RPMI8226 (cell line): ENCODE measurements around the gene SALL4.
"Not testable (repeated sequence)": the region's sequence is repeated elsewhere in the genome, so short reads cannot be mapped to it uniquely, and the experiment has no call there.

ENCODE experiments used
- DNase-seq: peaks from one replicate; pipeline ENCODE4 v3.0.0-alpha.2; 2015

The SALL4 gene

DNA sequence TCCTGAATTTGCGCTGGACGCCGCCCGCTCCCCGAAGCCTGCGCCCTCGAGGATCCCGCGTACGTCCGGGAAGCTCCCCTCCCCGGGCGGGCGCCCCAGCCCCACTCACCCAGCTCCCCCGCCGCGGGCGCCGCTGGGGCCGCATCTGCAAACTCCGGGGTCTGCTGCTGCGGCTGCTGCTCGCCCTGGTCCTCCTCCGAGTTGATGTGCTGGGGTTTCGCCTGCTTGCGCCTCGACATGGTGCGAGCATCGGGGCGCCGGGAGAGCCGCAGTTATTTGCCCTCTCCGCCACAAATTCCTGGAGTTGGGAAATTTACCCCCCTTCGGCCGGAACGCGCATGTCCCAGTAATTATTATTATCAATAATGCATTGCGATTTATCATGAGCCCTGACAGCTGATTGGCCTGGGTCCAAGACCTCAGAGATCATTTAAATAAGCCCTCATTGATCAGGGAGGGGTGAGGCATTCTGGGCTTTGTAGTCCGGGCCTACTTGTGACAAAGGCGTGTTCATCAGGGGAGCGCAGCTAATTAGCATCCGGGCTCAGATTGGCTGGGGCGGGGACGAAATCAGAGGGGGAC, at the start of gene SALL4:
SALL4 (minus strand) TSS at position 352 of the 582 bp plus-strand sequence; CDS start at position 239, 113 bp downstream.
- DNase-seq, result no peak

DNA sequence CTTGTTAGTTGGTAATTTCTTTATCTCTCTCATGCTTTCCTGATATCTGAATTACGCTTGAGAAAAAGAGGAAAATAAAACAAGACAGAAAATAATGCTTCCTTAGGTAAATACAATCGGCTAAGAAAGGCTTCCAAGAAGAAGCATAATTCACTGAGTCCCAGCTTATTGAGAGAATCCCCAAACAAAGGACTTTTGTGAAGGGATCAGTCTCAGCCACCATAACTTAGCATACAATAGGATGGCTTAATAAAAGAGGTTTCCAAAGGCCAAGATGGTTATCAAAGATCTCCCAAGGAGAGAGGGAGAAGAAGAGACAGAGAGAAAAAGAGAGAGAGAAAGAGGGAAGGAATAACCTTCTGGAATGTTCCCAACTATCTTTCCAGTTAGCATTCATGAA, 46.0 kb upstream of the SALL4 start:
- DNase-seq, result no peak

GRCh38 chr20:51840865-51841264, 38.5 kb upstream of the SALL4 start:
- DNase-seq, result no peak

DNA sequence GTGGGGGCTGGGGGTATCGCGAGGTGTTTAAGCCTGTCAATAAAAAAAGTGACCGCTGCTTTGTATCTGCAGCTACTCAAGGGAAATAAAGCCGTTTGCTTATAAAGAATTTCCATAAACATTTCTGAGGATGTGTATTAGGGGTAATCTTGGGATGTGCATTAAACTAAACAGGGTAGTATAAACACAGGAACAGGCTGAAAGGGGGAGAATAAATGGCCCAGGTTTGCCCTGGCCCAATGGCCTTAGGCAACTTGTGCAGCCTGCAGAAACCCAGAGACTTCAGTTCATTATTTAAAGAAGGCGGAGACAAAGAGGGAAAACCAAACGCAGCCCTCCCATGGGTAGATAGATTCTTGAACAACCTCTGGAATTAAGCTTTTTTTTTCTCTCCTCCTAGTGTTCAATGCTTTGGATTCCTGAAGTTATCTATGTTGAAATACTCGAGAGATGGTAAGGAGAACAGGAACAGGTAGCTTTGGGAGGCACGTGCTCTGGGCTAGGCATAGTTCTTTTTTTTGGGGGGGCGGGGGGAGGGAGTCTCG, 35.6 kb upstream of the SALL4 start:
- DNase-seq, result no peak

- no peak for DNase-seq
Measured at GRCh38 chr20:51837436-51837835, 35.1 kb upstream of the SALL4 start.

DNA sequence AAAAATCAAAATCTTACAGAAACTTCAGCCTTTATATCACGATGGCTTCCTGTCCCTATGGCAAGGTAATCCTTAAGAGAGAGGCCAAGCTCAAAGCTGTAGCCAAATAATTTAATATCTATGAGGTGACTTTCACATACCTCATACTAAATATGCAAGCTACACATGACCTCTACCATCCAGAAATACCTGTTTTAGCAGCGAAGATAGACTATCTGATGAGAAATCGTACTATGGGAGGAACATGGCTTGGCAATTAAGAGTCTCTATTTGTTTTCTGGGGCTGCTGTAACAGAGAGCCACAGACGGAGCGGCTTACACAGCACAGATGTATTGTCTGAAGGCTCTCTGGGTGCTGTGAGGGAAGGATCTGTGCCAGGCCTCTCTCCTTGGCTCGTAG, 31.0 kb upstream of the SALL4 start:
- no peak for DNase-seq

DNA sequence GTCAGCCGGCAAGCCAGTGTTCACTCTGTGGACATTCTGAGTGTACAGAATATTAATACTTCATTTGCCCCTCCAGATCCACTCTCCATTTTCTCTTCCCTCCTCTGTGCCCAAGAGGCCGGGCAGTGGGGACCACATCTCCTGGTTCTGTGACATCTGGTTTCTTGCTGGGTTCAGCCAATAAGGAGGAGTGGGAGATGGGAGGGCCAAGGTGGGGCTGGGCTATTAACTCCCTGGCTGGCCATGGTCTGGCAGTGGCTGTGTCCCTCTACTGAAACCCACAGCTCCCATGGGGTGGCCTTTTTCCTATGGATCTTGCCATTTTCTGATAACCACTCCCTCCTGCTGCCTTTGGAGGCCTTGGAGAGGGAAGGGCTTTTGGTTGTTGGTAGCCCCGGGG, 30.0 kb upstream of the SALL4 start:
- DNase-seq, result no peak

DNA sequence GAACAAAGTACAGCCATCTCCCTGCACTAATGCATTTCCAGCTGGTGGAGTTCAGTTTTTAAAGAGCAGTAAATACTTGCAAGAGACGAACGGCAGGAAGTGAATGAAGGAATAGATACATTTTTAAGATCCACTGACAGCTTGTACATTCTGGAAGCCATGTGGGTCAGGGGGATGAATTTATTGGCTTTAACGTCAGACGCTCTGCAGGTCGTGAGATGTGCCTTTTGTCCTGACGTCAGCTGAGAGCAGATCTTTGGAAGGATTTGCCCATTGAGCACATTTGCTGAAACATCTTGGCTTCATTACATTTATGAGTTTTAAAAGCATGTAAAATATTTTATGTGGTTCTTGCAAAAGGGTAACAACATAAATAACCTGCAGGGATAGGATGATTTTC, 29.5 kb upstream of the SALL4 start:
- DNase-seq, result no peak

GRCh38 chr20:51830538-51830937, 28.2 kb upstream of the SALL4 start:
- no peak for DNase-seq

GRCh38 chr20:51828762-51829161, 26.4 kb upstream of the SALL4 start:
- DNase-seq, result no peak

DNA sequence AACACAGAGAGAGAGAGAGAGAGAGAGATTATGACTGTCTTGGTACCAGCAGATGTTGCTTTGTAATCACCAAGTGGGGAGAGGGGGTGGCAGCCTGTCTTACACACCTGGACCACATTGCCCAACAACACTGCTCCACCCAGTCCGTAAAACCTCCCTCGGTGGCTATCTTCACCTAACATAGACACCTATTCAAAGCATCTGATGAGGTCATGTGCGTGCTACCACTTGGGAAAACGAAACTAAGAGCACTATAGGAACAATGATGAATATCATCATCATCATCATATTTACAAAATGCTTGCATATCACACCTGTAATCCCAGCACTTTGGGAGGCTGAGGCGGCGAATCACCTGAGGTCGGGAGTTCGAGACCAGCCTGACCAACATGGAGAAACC, 24.1 kb upstream of the SALL4 start:
- peak; percentile 20 for DNase-seq

GRCh38 chr20:51818479-51819008, 16.2 kb upstream of the SALL4 start:
- no peak for DNase-seq

DNA sequence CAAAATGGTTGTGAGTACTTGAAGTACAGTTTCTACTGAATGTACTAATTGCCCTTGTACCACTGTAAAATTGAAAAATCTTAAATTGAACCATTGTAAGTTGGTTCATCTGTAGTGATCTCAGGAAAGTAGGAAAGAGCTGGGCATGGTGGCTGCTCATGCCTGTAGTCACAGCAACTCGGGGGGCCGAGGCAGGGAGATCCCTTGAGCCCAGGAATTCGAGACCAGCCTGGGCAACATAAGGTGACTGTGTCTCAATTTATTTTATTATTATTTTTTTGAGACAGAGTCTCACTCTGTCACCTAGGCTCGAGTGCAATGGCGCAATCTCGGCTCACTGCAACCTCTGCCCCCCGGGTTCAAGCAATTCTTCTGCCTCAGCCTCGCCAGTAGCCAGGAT, 14.5 kb upstream of the SALL4 start:
- DNase-seq, result not testable (repeated sequence)

GRCh38 chr20:51815383-51816076, 13.2 kb upstream of the SALL4 start:
- no peak for DNase-seq

- no peak for DNase-seq
Measured at GRCh38 chr20:51812861-51813260, 10.5 kb upstream of the SALL4 start.

- no peak for DNase-seq
Measured at GRCh38 chr20:51811514-51812128, 9.3 kb upstream of the SALL4 start.

- DNase-seq, result no peak
Measured at GRCh38 chr20:51811042-51811355, 8.7 kb upstream of the SALL4 start.

- no peak for DNase-seq
Measured at GRCh38 chr20:51810155-51811041, 8.1 kb upstream of the SALL4 start.

DNA sequence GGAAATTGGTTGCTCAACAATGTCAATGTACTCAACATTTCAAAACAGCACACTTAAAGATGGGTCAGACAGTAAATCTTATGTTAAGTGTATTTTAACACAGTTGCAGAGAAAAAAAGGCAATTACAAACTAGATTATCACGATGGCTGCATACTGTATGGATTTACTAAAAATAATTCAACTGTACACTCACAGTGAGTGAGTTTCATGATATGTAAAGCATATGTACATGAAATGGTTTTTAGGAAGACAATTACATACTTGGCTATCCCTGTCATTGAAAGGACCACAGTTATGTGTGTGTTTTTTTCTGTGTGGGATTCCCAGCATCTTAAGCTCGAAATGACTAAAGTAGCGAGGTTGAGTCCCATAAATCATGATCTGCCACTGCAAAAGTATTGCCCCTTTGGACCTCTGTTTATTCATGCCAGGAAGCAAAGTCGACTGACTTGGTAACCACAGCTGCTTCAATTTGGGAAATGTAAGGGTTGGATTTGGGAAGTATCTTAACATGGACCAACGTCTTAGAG, 5.5 kb upstream of the SALL4 start:
- no peak for DNase-seq

GRCh38 chr20:51804754-51805153, 2.4 kb upstream of the SALL4 start:
- DNase-seq, result no peak

DNA sequence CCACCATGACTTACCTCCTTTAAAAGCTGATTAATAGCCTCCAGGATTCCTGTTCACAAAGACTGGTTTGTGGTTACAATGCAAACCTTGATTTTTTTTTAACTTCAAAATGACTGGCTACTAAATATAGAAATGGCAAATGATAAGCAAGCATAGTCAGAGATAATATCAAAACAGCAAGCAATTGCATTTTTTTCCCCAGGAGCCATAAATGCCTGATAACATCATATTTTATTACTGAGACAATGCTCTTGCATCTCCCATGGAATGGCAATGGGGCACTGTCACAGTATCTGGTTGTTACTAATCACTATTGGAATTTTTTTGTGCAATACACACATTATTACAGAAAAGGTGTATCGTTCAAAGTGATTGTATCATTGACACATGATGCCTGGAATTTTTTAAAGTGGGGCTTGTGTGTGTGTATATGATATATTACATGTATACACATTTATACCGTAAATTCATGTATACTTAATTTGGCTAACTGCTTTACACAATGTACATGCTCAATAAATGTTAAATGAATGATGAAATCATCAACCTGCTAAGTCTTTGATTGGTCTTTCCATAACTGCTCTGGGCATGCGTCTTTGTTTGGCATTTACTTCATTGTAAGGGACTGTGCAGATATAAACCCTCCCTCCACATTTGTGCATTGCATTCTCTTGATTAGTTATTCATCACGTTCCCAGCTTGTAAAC, 980 bp upstream of the SALL4 start:
- DNase-seq, result no peak

- no peak for DNase-seq
Measured at GRCh38 chr20:51801823-51802123, 548 bp downstream of the SALL4 start.
